OCI-M2 (cell line): ENCODE data around the gene DBNL.

Source experiments
- DNase-seq: peaks from one replicate; lab custom pipeline; 2025; ENCODE audit not compliant: unreplicated experiment; lab: John Stamatoyannopoulos, UW

DBNL gene

GRCh38 chr7:44108768-44109750 is 64.6 kb downstream of the DBNL start:
- no peak for DNase-seq

- DNase-seq = no peak
Measured at GRCh38 chr7:44109991-44110390, 65.5 kb downstream of the DBNL start.

GRCh38 chr7:44110719-44111635 is 66.5 kb downstream of the DBNL start:
- no peak for DNase-seq
